Keratinocyte (primary cell): Measurements from ENCODE around the gene OMP. TPM values are rescaled to one million over a fixed set of nuclear protein-coding genes. Genes with fewer than 3 reads are reported as not detected.

Experiments
- DNase-seq: peaks from one replicate; pipeline ENCODE4 v3.0.0-alpha.2; 2011; ENCODE audit warnings: low read depth, missing footprints, low spot score
- FAIRE-seq: peaks from 2 replicates; lab custom pipeline; 2011; peaks lifted over from hg19 to GRCh38; lab: Jason Lieb, UNC
- H2AFZ ChIP-seq: 2 replicates; pipeline ENCODE4 v1.6.0; 2012; ENCODE audit warnings: low read length, control low read depth, inconsistent platforms; ENCODE audit not compliant: control insufficient read depth
- H3K27ac ChIP-seq: 2 replicates; pipeline ENCODE4 v1.5.1; 2011; ENCODE audit warnings: low read length; ENCODE audit not compliant: control insufficient read depth, insufficient read depth
- H3K27me3 ChIP-seq: 3 replicates; pipeline ENCODE4 v1.6.0; 2011; ENCODE audit warnings: low read length; ENCODE audit not compliant: control insufficient read depth, insufficient read depth; ENCODE audit errors: extremely low read depth
- H3K36me3 ChIP-seq, 2 experiments: 2 replicates in 1 of 2; 3 replicates in 1 of 2; pipeline ENCODE4 v1.5.1; 2011; ENCODE audit warnings: low read length in 2 of 2, mild to moderate bottlenecking in 1 of 2; ENCODE audit not compliant: control insufficient read depth in 2 of 2, insufficient read depth in 2 of 2; ENCODE audit errors: extremely low read depth in 1 of 2
- H3K4me1 ChIP-seq: 3 replicates; pipeline ENCODE4 v1.5.1; 2011; ENCODE audit warnings: low read length; ENCODE audit not compliant: control insufficient read depth, insufficient read depth; ENCODE audit errors: extremely low read depth
- H3K4me2 ChIP-seq: 3 replicates; pipeline ENCODE4 v1.6.0; 2011; ENCODE audit warnings: low read depth, low read length; ENCODE audit not compliant: control insufficient read depth, insufficient read depth; ENCODE audit errors: extremely low read depth
- H3K4me3 ChIP-seq, 3 experiments: fragments of 200-600 bp in 1 of 3; sonication (generic) in 1 of 3; 2 replicates in 2 of 3; 3 replicates in 1 of 3; pipeline ENCODE4 v1.5.1; 2011 to 2016; ENCODE audit warnings: low read length in 3 of 3, mild to moderate bottlenecking in 3 of 3, control low read depth in 2 of 3, inconsistent platforms in 1 of 3, low read depth in 1 of 3, mixed read lengths in 1 of 3, mixed run types in 1 of 3, moderate library complexity in 1 of 3; ENCODE audit not compliant: control insufficient read depth in 2 of 3, insufficient read depth in 2 of 3; ENCODE audit errors: extremely low read depth in 1 of 3
- H3K79me2 ChIP-seq: 2 replicates; pipeline ENCODE4 v1.6.0; 2012; ENCODE audit warnings: low read length; ENCODE audit not compliant: control insufficient read depth, insufficient read depth
- H3K9ac ChIP-seq: 3 replicates; pipeline ENCODE4 v1.6.0; 2011; ENCODE audit warnings: low read length; ENCODE audit not compliant: control insufficient read depth, insufficient read depth; ENCODE audit errors: extremely low read depth
- H3K9me1 ChIP-seq: 3 replicates; pipeline ENCODE4 v1.6.0; 2011; ENCODE audit warnings: low read length; ENCODE audit not compliant: control insufficient read depth, insufficient read depth; ENCODE audit errors: extremely low read depth
- H3K9me3 ChIP-seq: 2 replicates; pipeline ENCODE4 v1.5.1; 2012; ENCODE audit warnings: low read depth, low read length; ENCODE audit not compliant: control insufficient read depth
- H4K20me1 ChIP-seq: 3 replicates; pipeline ENCODE4 v1.6.0; 2011; ENCODE audit warnings: low read length; ENCODE audit not compliant: control insufficient read depth, insufficient read depth; ENCODE audit errors: extremely low read depth
- CTCF ChIP-seq, 3 experiments: IDR thresholded peaks in 1 of 3; conservative IDR thresholded peaks in 1 of 3; optimal IDR thresholded peaks in 1 of 3; 2 replicates in 2 of 3; 3 replicates in 1 of 3; pipeline versions ENCODE3 to v1.5.1; 2011; ENCODE audit warnings: low read length in 3 of 3, mild to moderate bottlenecking in 3 of 3, moderate library complexity in 2 of 3, control low read depth in 1 of 3, inconsistent platforms in 1 of 3; ENCODE audit not compliant: insufficient read depth in 2 of 3; ENCODE audit errors: extremely low read depth in 1 of 3
- EZH2 ChIP-seq: IDR thresholded peaks from one replicate; pipeline ENCODE4 v1.6.1; 2012; ENCODE audit warnings: inconsistent platforms, mild to moderate bottlenecking, low read length, moderate library complexity
- dilution Hi-C: fragments of 300-500 bp; cut with MboI; formaldehyde crosslinking; loops from one replicate; pipeline ENCODE4 v1.7.0; 2020; ENCODE audit warnings: low sequenced_read_pairs; ENCODE audit not compliant: extremely low pct_ligation_motif_present
- polyA plus RNA-seq, 5 experiments: library from polyadenylated mRNA; depleted of rRNA in 3 of 5; stranded (reverse) in 3 of 5; stranded (forward) in 1 of 5; unstranded in 1 of 5; fragments of >200 nt; gene quantifications; 1 replicate in 1 of 5; 2 replicates in 3 of 5; 3 replicates in 1 of 5; pipeline versions ENCODE4 v1.2.1 to v1.2.3, GENCODE V29; 2011 to 2012; ENCODE audit warnings: missing spikeins in 2 of 5, low read depth in 1 of 5, low replicate concordance in 1 of 5

Gene OMP
- polyA plus RNA-seq, 1 donor (not counting 4 experiments of a cell fraction or from before 2014, with no cell fraction given) = not detected

- no peak overlapping the region for H2AFZ ChIP-seq
- H3K4me2 ChIP-seq = no peak overlapping the region
- H3K27me3 ChIP-seq = peaks cover 23% of the 10 kb centered on the region
- no peaks in the 10 kb centered on the region for H3K79me2 ChIP-seq
- dilution Hi-C loops = no loop called here
- no peaks in the 10 kb centered on the region for H3K9me1 ChIP-seq
- H4K20me1 ChIP-seq = no peaks in the 10 kb centered on the region
- H3K27ac ChIP-seq = no peak overlapping the region
- H3K36me3 ChIP-seq = no peaks in the 10 kb centered on the region
- FAIRE-seq (no peak), DNase-seq (no peak)
- no peaks in the 10 kb centered on the region for H3K9me3 ChIP-seq
- TF ChIP-seq EZH2 (no peak), CTCF (optimal IDR thresholded peaks at IDR 0.05 in 1 of 3, IDR thresholded peaks at IDR 0.05 in 1 of 3, conservative IDR thresholded peaks at IDR 0.05 in 1 of 3; ENCODE audit: extremely low read depth in 1 of 3, insufficient read depth in 2 of 3, low read length in 3 of 3) (no peak)
- H3K4me1 ChIP-seq = no peaks in the 10 kb centered on the region
- no peak overlapping the region for H3K9ac ChIP-seq
- no peak overlapping the region for H3K4me3 ChIP-seq
Measured at GRCh38 chr11:77139201-77139600, 36.6 kb downstream of the OMP start.

- H3K9ac ChIP-seq = no peak overlapping the region
- H3K4me2 ChIP-seq = no peak overlapping the region
- no peaks in the 10 kb centered on the region for H4K20me1 ChIP-seq
- no peaks in the 10 kb centered on the region for H3K9me3 ChIP-seq
- DNase-seq (no peak), FAIRE-seq (no peak)
- H3K27me3 ChIP-seq = peaks cover 23% of the 10 kb centered on the region
- H3K9me1 ChIP-seq = no peaks in the 10 kb centered on the region
- H3K36me3 ChIP-seq = no peaks in the 10 kb centered on the region
- dilution Hi-C loops = no loop called here
- H3K79me2 ChIP-seq = no peaks in the 10 kb centered on the region
- H3K4me3 ChIP-seq = no peak overlapping the region
- no peak overlapping the region for H2AFZ ChIP-seq
- TF ChIP-seq CTCF (optimal IDR thresholded peaks at IDR 0.05 in 1 of 3, IDR thresholded peaks at IDR 0.05 in 1 of 3, conservative IDR thresholded peaks at IDR 0.05 in 1 of 3; ENCODE audit: extremely low read depth in 1 of 3, insufficient read depth in 2 of 3, low read length in 3 of 3) (no peak), EZH2 (no peak)
- H3K4me1 ChIP-seq = no peaks in the 10 kb centered on the region
- H3K27ac ChIP-seq = no peak overlapping the region
Measured at GRCh38 chr11:77140231-77140851, 37.7 kb downstream of the OMP start.
